Naive thymus-derived CD4-positive, alpha-beta T cell (primary cell): Measurements from ENCODE around the gene NRXN3. TPM values are rescaled to one million over a fixed set of nuclear protein-coding genes. Genes with fewer than 3 reads are reported as not detected.
"Not testable (repeated sequence)": the region's sequence is repeated elsewhere in the genome, so short reads cannot be mapped to it uniquely, and the experiment has no call there.

Experiments
- ATAC-seq: fragments of 150-1000 bp; cut with Tn5 transposase; 2 replicates; pipeline ENCODE4 v1.10.0; 2021; ENCODE audit warnings: mild to moderate bottlenecking, moderate library complexity
- CTCF ChIA-PET: fragments of 350-600 bp; sonication (Branson Sonifier 250); formaldehyde crosslinking; loops from one replicate; lab custom pipeline; 2021; ENCODE audit warnings: antibody characterized with exemption; lab: Charles Lee
- POLR2A ChIA-PET: fragments of 350-600 bp; sonication (Branson Sonifier 250); formaldehyde crosslinking; loops from one replicate; lab custom pipeline; 2021; ENCODE audit warnings: antibody characterized with exemption, inconsistent platforms; lab: Charles Lee
- DNase-seq, 9 donors: peaks; one replicate each; pipeline versions ENCODE4 v3.0.0 to v3.0.0-alpha.2; 2020 to 2022; ENCODE audit warnings: mixed read lengths in 1 of 9
- H3K27ac ChIP-seq: one replicate; pipeline ENCODE4 v1.7.0; 2013; ENCODE audit warnings: mild to moderate bottlenecking, low read depth, low read length, moderate library complexity
- H3K27me3 ChIP-seq, 2 donors: one replicate each; pipeline ENCODE4 v1.7.0; 2013; ENCODE audit warnings: low read length in 2 of 2, mild to moderate bottlenecking in 2 of 2, moderate library complexity in 2 of 2; ENCODE audit not compliant: control insufficient read depth in 2 of 2, insufficient read depth in 2 of 2
- H3K36me3 ChIP-seq, 3 experiments: 1 replicate in 2 of 3; 2 replicates in 1 of 3; pipeline ENCODE4 v1.7.0; 2013; ENCODE audit warnings: low read length in 3 of 3, mild to moderate bottlenecking in 3 of 3, moderate library complexity in 1 of 3; ENCODE audit not compliant: insufficient read depth in 3 of 3, control insufficient read depth in 2 of 3
- H3K4me1 ChIP-seq, 2 donors: one replicate each; pipeline ENCODE4 v1.7.0; 2013; ENCODE audit warnings: low read length in 2 of 2, mild to moderate bottlenecking in 2 of 2, moderate library complexity in 1 of 2; ENCODE audit not compliant: control insufficient read depth in 2 of 2, insufficient read depth in 2 of 2
- H3K4me3 ChIP-seq: 2 replicates; pipeline ENCODE4 v1.7.0; 2013; ENCODE audit warnings: mild to moderate bottlenecking, low read length
- H3K9me3 ChIP-seq, 3 experiments: 1 replicate in 2 of 3; 2 replicates in 1 of 3; pipeline ENCODE4 v1.7.0; 2013; ENCODE audit warnings: low read length in 3 of 3; ENCODE audit not compliant: control insufficient read depth in 2 of 3
- H3K27ac Mint-ChIP-seq, 9 donors: one replicate each; pipeline ENCODE4 v1.8.0; 2020 to 2022; ENCODE audit warnings: mixed read lengths in 9 of 9, mild to moderate bottlenecking in 8 of 9, moderate library complexity in 5 of 9, inconsistent platforms in 2 of 9
- H3K27me3 Mint-ChIP-seq, 5 donors: one replicate each; pipeline ENCODE4 v1.8.0; 2021 to 2022; ENCODE audit warnings: mixed read lengths in 5 of 5, mild to moderate bottlenecking in 1 of 5
- H3K36me3 Mint-ChIP-seq, 5 donors: one replicate each; pipeline ENCODE4 v1.8.0; 2020 to 2022; ENCODE audit warnings: mixed read lengths in 5 of 5, mild to moderate bottlenecking in 3 of 5, inconsistent platforms in 1 of 5
- H3K4me1 Mint-ChIP-seq, 7 donors: one replicate each; pipeline ENCODE4 v1.8.0; 2020 to 2022; ENCODE audit warnings: mixed read lengths in 7 of 7, mild to moderate bottlenecking in 3 of 7, inconsistent platforms in 1 of 7
- H3K4me3 Mint-ChIP-seq, 10 donors: one replicate each; pipeline ENCODE4 v1.8.0; 2020 to 2022; ENCODE audit warnings: mild to moderate bottlenecking in 10 of 10, mixed read lengths in 10 of 10, moderate library complexity in 6 of 10, inconsistent platforms in 2 of 10
- H3K9me3 Mint-ChIP-seq, 11 donors: one replicate each; pipeline ENCODE4 v1.8.0; 2020 to 2022; ENCODE audit warnings: mixed read lengths in 11 of 11, mild to moderate bottlenecking in 4 of 11, inconsistent platforms in 1 of 11, moderate library complexity in 1 of 11
- intact Hi-C, 2 donors: fragments of 100-400 bp; cut with micrococcal nuclease; formaldehyde crosslinking; loops; one replicate each; pipeline ENCODE4 v1.15.1; 2023
- polyA plus RNA-seq, 2 donors: library from polyadenylated mRNA; unstranded; fragments of 300-500 nt; fragmentation: Illumina TruSeq; gene quantifications; one replicate each; pipeline ENCODE4 v1.2.3, GENCODE V29; 2021
- total RNA-seq, 6 experiments: library from RNA in 5 of 6; stranded (reverse) in 5 of 6; gene quantifications; 1 replicate in 5 of 6; 2 replicates in 1 of 6; pipeline ENCODE4 v1.2.3 and lab custom pipeline; 2021 to 2026

NRXN3 gene
- total and polyA plus RNA-seq, 7 experiments from 2014 or later, result not detected

- CTCF ChIA-PET, result interaction anchor here (0.6 kb wide), 1 partner anchor 1237 kb away, joined by 3 read pairs; no protein-coding TSS in a partner anchor
These were observed 841.1 kb downstream of the NRXN3 start for GRCh38 chr14:79011091-79011919.

GRCh38 chr14:79011920-79012204 lies 841.7 kb downstream of the NRXN3 start:
- ChIA-PET CTCF (no interaction called here), POLR2A (no interaction called here)
- H3K9me3 ChIP-seq, result no peaks in the 10 kb centered on the region
- H3K36me3 ChIP-seq, result no peaks in the 10 kb centered on the region
- peaks cover 0 to 7% (median 0%) of the 10 kb centered on the region in 11 donors for H3K9me3 Mint-ChIP-seq
- H3K27ac Mint-ChIP-seq, result no peak overlapping the region
- intact Hi-C loops, result loop anchor here in 1 of 2 donors (5.0 kb wide), 1 partner anchor 1840 kb away; no protein-coding TSS in a partner anchor
- no peaks in the 10 kb centered on the region for H3K4me1 ChIP-seq
- no peaks in the 10 kb centered on the region for H3K4me1 Mint-ChIP-seq
- no peak overlapping the region for H3K4me3 Mint-ChIP-seq
- ATAC-seq (no peak), DNase-seq (no peak)
- H3K36me3 Mint-ChIP-seq, result no peaks in the 10 kb centered on the region
- H3K4me3 ChIP-seq, result no peak overlapping the region
- peaks cover 0 to 13% (median 0%) of the 10 kb centered on the region in 5 donors for H3K27me3 Mint-ChIP-seq
- H3K27ac ChIP-seq, result no peak overlapping the region
- no peaks in the 10 kb centered on the region for H3K27me3 ChIP-seq

More at GRCh38 chr14:79011091-79011919, 841.1 kb downstream of the NRXN3 start:
- no peaks in the 10 kb centered on the region for H3K36me3 Mint-ChIP-seq
- Histone ChIP-seq H3K9me3 (no peaks in the 10 kb centered on the region), H3K27ac (no peak overlapping the region), H3K4me3 (no peak overlapping the region), H3K36me3 (no peaks in the 10 kb centered on the region), H3K27me3 (no peaks in the 10 kb centered on the region), H3K4me1 (no peaks in the 10 kb centered on the region)
- no peak overlapping the region for H3K4me3 Mint-ChIP-seq
- intact Hi-C loops, result loop anchor here in 1 of 2 donors (5.0 kb wide), 1 partner anchor 1841 kb away; no protein-coding TSS in a partner anchor
- H3K27me3 Mint-ChIP-seq, result peaks cover 0 to 13% (median 0%) of the 10 kb centered on the region in 5 donors
- DNase-seq (no peak), ATAC-seq (no peak)
- H3K27ac Mint-ChIP-seq, result no peak overlapping the region
- no peaks in the 10 kb centered on the region for H3K4me1 Mint-ChIP-seq
- peaks cover 0 to 7% (median 0%) of the 10 kb centered on the region in 11 donors for H3K9me3 Mint-ChIP-seq
- POLR2A ChIA-PET, result no interaction called here

- Mint-ChIP-seq H3K9me3 (peaks cover 0 to 7% (median 0%) of the 10 kb centered on the region in 11 donors), H3K4me1 (peaks cover 0 to 2% (median 0%) of the 10 kb centered on the region in 7 donors), H3K27me3 (peaks cover 0 to 4% (median 0%) of the 10 kb centered on the region in 5 donors), H3K27ac (no peak overlapping the region), H3K4me3 (no peak overlapping the region), H3K36me3 (no peaks in the 10 kb centered on the region)
- intact Hi-C loops, result no loop called here
- no peak for ATAC-seq
- POLR2A ChIA-PET, result no interaction called here
- Histone ChIP-seq H3K27me3 (no peaks in the 10 kb centered on the region), H3K9me3 (no peaks in the 10 kb centered on the region), H3K36me3 (no peaks in the 10 kb centered on the region), H3K27ac (no peak overlapping the region), H3K4me3 (no peak overlapping the region), H3K4me1 (no peaks in the 10 kb centered on the region)
- CTCF ChIA-PET, result no interaction called here
- no peak for DNase-seq
These were observed 846.8 kb downstream of the NRXN3 start for GRCh38 chr14:79016828-79017505.

- CTCF ChIA-PET, result no interaction called here
- POLR2A ChIA-PET, result no interaction called here
- Histone ChIP-seq H3K4me1 (no peaks in the 10 kb centered on the region), H3K4me3 (no peak overlapping the region), H3K36me3 (no peaks in the 10 kb centered on the region), H3K9me3 (no peaks in the 10 kb centered on the region), H3K27me3 (no peaks in the 10 kb centered on the region), H3K27ac (no peak overlapping the region)
- Mint-ChIP-seq H3K27ac (no peak overlapping the region), H3K36me3 (no peaks in the 10 kb centered on the region), H3K9me3 (peaks cover 0 to 7% (median 0%) of the 10 kb centered on the region in 11 donors), H3K4me3 (no peak overlapping the region), H3K27me3 (peaks cover 0 to 4% (median 0%) of the 10 kb centered on the region in 5 donors), H3K4me1 (peaks cover 0 to 2% (median 0%) of the 10 kb centered on the region in 7 donors)
- no peak for ATAC-seq
- intact Hi-C loops, result no loop called here
- no peak for DNase-seq
These were observed 847.4 kb downstream of the NRXN3 start for GRCh38 chr14:79017561-79017960.

- CTCF ChIA-PET, result no interaction called here
- H3K27ac ChIP-seq, result no peak overlapping the region
- ATAC-seq (no peak), DNase-seq (no peak)
- H3K4me1 ChIP-seq, result no peaks in the 10 kb centered on the region
- H3K4me3 ChIP-seq, result no peak overlapping the region
- Mint-ChIP-seq H3K9me3 (peaks cover 0 to 7% (median 2%) of the 10 kb centered on the region in 11 donors), H3K27me3 (peaks cover 0 to 4% (median 0%) of the 10 kb centered on the region in 5 donors), H3K27ac (no peak overlapping the region), H3K4me1 (peaks cover 0 to 2% (median 0%) of the 10 kb centered on the region in 7 donors), H3K36me3 (no peaks in the 10 kb centered on the region), H3K4me3 (no peak overlapping the region)
- intact Hi-C loops, result no loop called here
- POLR2A ChIA-PET, result no interaction called here
- H3K27me3 ChIP-seq, result no peaks in the 10 kb centered on the region
- H3K36me3 ChIP-seq, result no peaks in the 10 kb centered on the region
- H3K9me3 ChIP-seq, result no peaks in the 10 kb centered on the region
These were observed 848.7 kb downstream of the NRXN3 start for GRCh38 chr14:79018836-79019235.

- POLR2A ChIA-PET, H3K27me3 ChIP-seq, H3K4me1 Mint-ChIP-seq, H3K9me3 ChIP-seq, H3K4me3 ChIP-seq, H3K4me1 ChIP-seq, DNase-seq, intact Hi-C loops, H3K4me3 Mint-ChIP-seq, H3K27me3 Mint-ChIP-seq, H3K36me3 ChIP-seq, ATAC-seq, H3K27ac Mint-ChIP-seq, H3K27ac ChIP-seq, H3K9me3 Mint-ChIP-seq, CTCF ChIA-PET, H3K36me3 Mint-ChIP-seq: not testable (repeated sequence)
These were observed 849.7 kb downstream of the NRXN3 start for GRCh38 chr14:79019898-79020297.
